SU-DHL-6 (cell line): ENCODE measurements around the gene ETF1.

Experiments used
- H2AFZ ChIP-seq: fragments of 200-600 bp; sonication (generic); 2 replicates; pipeline ENCODE4 v1.6.1; 2014; ENCODE audit warnings: low read depth, mild to moderate bottlenecking, moderate library complexity, mixed read lengths, antibody characterized with exemption, low read length; ENCODE audit not compliant: severe bottlenecking
- H3F3A ChIP-seq: fragments of 200-600 bp; shearing (Covaris generic); 2 replicates; pipeline ENCODE4 v1.6.0; 2016; ENCODE audit warnings: antibody characterized with exemption, mild to moderate bottlenecking; ENCODE audit not compliant: insufficient read depth
- H3K27ac ChIP-seq: fragments of 200-600 bp; sonication (generic); 2 replicates; pipeline ENCODE4 v1.5.1; 2016; ENCODE audit warnings: low read depth, mild to moderate bottlenecking, low read length, moderate library complexity, mixed read lengths
- H3K27me3 ChIP-seq: fragments of 200-600 bp; sonication (generic), shearing (Covaris generic); 2 replicates; pipeline ENCODE4 v1.6.0; 2014; ENCODE audit warnings: mild to moderate bottlenecking, low read length
- H3K36me3 ChIP-seq: fragments of 200-600 bp; sonication (generic); 2 replicates; pipeline ENCODE4 v1.6.1; 2014; ENCODE audit warnings: mild to moderate bottlenecking, low read length, mixed read lengths
- H3K4me2 ChIP-seq: fragments of 300-600, 200-600 bp; shearing (Covaris generic), sonication (generic); 2 replicates; pipeline ENCODE4 v1.6.0; 2014; ENCODE audit warnings: low read length, low read depth, mild to moderate bottlenecking; ENCODE audit not compliant: poor library complexity, severe bottlenecking
- H3K4me3 ChIP-seq: fragments of 200-600 bp; sonication (generic); 2 replicates; pipeline ENCODE4 v1.5.1; 2014; ENCODE audit warnings: antibody characterized with exemption, low read length, mild to moderate bottlenecking, mixed read lengths; ENCODE audit not compliant: insufficient read depth, poor library complexity, severe bottlenecking
- H3K79me2 ChIP-seq: fragments of 200-600 bp; sonication (generic); 2 replicates; pipeline ENCODE4 v1.6.1; 2014; ENCODE audit warnings: mild to moderate bottlenecking, low read length, moderate library complexity; ENCODE audit not compliant: insufficient read depth
- H3K9ac ChIP-seq: fragments of 200-600 bp; sonication (generic); 2 replicates; pipeline ENCODE4 v1.7.0; 2014; ENCODE audit warnings: mild to moderate bottlenecking, low read length
- H3K9me2 ChIP-seq: fragments of 200-600 bp; sonication (generic); replicated peaks from 2 replicates; pipeline ENCODE4 v1.6.1; 2014; ENCODE audit warnings: low read length; ENCODE audit not compliant: insufficient read depth
- H3K9me3 ChIP-seq: fragments of 200-600 bp; sonication (generic); 2 replicates; pipeline ENCODE4 v1.6.1; 2014; ENCODE audit warnings: low read length, mixed read lengths; ENCODE audit not compliant: insufficient read depth
- H4K20me1 ChIP-seq: fragments of 200-600 bp; sonication (generic); 2 replicates; pipeline ENCODE4 v1.6.1; 2014; ENCODE audit warnings: low read depth, mild to moderate bottlenecking, antibody characterized with exemption, low read length, moderate library complexity, mixed read lengths
- CTCF ChIP-seq: fragments of 200-600 bp; sonication (generic); IDR thresholded peaks from one replicate; pipeline ENCODE4 v1.5.1; 2017; ENCODE audit warnings: antibody characterized with exemption, mild to moderate bottlenecking, low read length, moderate library complexity; ENCODE audit not compliant: insufficient read depth, poor library complexity, severe bottlenecking
- EZH2phosphoT487 ChIP-seq: fragments of 200-600 bp; sonication (generic), shearing (Covaris generic); conservative IDR thresholded peaks from 2 replicates; pipeline ENCODE4 v1.6.1; 2018; ENCODE audit warnings: mild to moderate bottlenecking, antibody characterized with exemption, low read length, moderate library complexity, mixed read lengths

The ETF1 gene

GRCh38 chr5:138471052-138471361, 72.0 kb downstream of the ETF1 start:
- Histone ChIP-seq H3K9ac (no peak overlapping the region), H3K4me2 (no peak overlapping the region), H3K27me3 (no peaks in the 10 kb centered on the region), H3K79me2 (no peaks in the 10 kb centered on the region), H3K36me3 (no peaks in the 10 kb centered on the region; the same call in 1 of the 2 replicates), H4K20me1 (peaks cover 6% of the 10 kb centered on the region; the same call in 1 of the 2 replicates), H3K4me3 (no peak overlapping the region), H3K9me2 (no peaks in the 10 kb centered on the region), H3K27ac (no peak overlapping the region), H3K9me3 (no peaks in the 10 kb centered on the region), H2AFZ (no peak overlapping the region), H3F3A (peaks cover 13% of the 10 kb centered on the region)
- no peak for TF ChIP-seq CTCF
- no peak for TF ChIP-seq EZH2phosphoT487

GRCh38 chr5:138470322-138471051, 72.5 kb downstream of the ETF1 start:
- Histone ChIP-seq H2AFZ (no peak overlapping the region), H3K4me3 (no peak overlapping the region), H3K79me2 (no peaks in the 10 kb centered on the region), H3K4me2 (no peak overlapping the region), H3K27me3 (no peaks in the 10 kb centered on the region), H3F3A (peaks cover 13% of the 10 kb centered on the region), H3K27ac (no peak overlapping the region), H3K36me3 (no peaks in the 10 kb centered on the region; the same call in 1 of the 2 replicates), H3K9ac (no peak overlapping the region), H3K9me3 (no peaks in the 10 kb centered on the region), H3K9me2 (no peaks in the 10 kb centered on the region), H4K20me1 (peaks cover 6% of the 10 kb centered on the region; the same call in 1 of the 2 replicates)
- no peak for TF ChIP-seq EZH2phosphoT487
- no peak for TF ChIP-seq CTCF

- no peak overlapping the region for H3K27ac ChIP-seq
- H3K9me2 ChIP-seq: no peaks in the 10 kb centered on the region
- H3K4me3 ChIP-seq: no peak overlapping the region
- H3K27me3 ChIP-seq: no peaks in the 10 kb centered on the region
- H3K36me3 ChIP-seq: no peaks in the 10 kb centered on the region; the same call in 1 of the 2 replicates
- H4K20me1 ChIP-seq: peaks cover 6% of the 10 kb centered on the region; the same call in 1 of the 2 replicates
- no peak overlapping the region for H3K9ac ChIP-seq
- no peaks in the 10 kb centered on the region for H3K79me2 ChIP-seq
- H3F3A ChIP-seq: peaks cover 13% of the 10 kb centered on the region
- H3K4me2 ChIP-seq: no peak overlapping the region
- H2AFZ ChIP-seq: no peak overlapping the region
- no peak for TF ChIP-seq EZH2phosphoT487
- no peak for TF ChIP-seq CTCF
- H3K9me3 ChIP-seq: no peaks in the 10 kb centered on the region
These were observed 73.3 kb downstream of the ETF1 start for GRCh38 chr5:138469540-138470321.
